GM19397 (cell line): ENCODE results near the gene PDZD7.

Source experiments
- ATAC-seq: cut with Tn5 transposase; IDR thresholded peaks from one replicate; pipeline ENCODE4 v1.9.1; 2021; ENCODE audit warnings: mild to moderate bottlenecking, moderate library complexity; ENCODE audit not compliant: unreplicated experiment

The PDZD7 gene

DNA sequence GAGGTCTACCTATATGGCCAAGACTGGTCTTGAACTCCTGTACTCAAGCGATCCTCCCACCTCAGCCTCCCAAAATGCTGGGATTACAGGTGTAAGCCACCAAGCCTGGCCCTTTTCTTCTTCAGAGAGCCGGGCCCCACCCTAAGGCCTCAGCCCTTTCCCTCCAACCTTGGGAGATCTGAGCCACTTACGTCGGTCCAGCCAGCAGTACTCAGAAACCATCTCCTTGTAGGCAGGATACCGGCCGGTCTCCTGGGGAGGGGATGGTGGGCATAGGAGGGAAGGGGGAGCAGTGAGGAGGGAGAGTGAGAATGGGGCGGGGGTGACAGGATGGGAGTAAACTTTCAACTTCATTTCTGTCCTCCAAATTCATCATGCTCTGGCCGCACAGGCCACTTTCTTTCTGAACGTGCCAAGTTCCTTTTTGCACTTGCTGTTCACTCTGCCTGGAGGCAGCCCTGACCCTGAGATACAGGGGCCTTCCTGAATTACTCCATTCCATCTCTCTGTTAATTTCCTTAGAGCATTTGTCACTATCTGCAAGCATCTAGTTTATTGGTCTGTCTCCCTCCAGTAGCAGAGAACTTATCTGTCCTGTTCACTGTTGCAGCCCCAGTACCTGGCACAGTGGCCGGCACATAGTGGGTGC lies 10.4 kb downstream of the PDZD7 start:
- ATAC-seq, result no peak

DNA sequence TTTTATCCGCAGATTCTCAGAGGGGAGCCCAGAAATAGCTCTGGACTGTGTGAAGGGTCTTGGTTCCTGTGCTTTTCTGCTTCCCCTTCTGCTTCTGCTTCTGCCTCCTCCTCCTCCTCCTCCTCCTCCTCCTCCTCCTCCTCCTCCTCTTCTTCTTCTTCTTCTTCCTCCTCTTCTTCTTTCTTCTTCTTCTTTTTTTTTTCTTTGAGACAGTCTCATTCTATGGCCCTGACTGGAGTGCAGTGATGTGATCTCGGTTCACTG lies 11.6 kb downstream of the PDZD7 start:
- no peak for ATAC-seq

DNA sequence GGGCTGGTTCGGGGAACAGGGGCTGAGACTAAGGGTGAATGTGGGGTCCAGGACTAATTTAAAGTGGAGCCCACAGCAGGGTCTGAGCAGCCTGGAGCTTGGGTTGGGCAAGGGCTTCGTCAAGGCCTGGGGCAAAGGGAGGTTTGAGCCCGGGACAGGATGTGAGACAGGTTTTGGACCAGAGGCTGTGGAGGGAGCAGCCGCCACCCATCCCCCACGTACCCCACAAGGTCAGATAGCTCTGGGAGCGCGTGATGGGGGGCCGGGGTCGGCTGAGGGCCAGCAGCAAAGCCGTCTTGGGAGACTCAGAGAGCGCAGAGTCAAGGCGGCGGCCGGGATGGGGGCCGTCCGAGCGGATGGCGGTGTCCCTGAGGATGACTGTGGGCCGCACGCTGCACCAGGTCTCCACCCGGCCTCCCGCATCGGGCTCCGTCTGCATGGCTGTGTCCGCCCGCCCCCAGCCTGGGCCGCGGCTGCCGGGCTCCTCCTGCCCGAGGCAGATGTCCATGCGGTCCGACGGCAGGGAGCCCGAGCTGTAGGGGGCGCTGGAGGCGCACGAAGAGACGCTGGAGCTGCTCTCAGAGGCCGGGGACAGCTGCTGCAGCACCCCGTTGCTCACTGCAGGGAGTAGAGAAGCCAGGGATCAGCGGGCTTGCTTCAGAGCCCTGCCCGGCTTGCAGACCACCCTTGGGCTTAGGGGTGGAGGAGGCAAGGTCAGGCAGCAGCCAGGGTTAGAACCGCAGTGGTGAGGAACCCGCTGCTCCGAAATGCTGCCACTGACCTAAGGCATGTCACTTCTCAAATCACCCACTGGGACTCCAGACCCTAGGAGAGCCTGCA lies 12.1 kb downstream of the PDZD7 start:
- no peak for ATAC-seq

GRCh38 chr10:101018118-101018599 lies 12.8 kb downstream of the PDZD7 start:
- ATAC-seq, result no peak

DNA sequence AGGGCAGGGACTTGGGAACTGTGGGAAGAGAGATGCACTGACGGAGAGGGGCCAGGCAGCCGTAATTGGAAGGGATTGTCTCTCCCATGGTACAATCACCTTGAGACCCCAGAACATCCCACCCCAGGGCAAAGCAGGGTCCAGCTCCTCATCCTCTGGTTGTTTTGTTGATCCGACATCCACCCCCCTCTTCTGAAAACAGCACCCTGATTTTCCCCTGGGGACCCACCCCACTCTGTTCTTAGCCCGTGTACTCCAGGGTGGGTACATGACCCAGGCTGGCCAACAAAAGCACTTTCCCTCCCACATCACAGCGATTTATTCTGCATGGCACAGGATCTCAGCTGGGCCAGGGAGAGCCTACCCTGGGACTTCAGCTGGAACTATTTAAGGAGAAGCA lies 14.1 kb downstream of the PDZD7 start:
- ATAC-seq, result no peak

DNA sequence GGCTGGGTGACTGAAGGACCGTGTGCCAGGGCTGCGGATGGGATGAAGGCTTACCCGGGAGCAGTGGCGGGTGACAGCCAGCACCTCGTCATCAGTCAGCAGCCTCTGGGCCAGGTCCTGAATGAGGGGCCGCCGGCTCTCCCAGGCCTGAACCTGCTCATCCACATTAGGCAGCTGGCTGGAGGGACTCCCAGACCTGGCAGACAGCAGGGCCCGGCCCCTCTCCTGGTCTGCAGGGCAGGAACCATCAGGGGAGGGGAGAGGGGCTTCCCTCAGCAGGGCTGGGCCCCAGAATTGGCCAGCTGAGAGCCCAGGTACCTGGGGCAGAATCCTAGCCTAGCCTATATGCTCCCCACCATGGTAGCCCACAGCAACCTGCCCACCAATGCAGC lies 15.4 kb downstream of the PDZD7 start:
- no peak for ATAC-seq

- no peak for ATAC-seq
Measured at GRCh38 chr10:101014966-101015581, 15.9 kb downstream of the PDZD7 start.

DNA sequence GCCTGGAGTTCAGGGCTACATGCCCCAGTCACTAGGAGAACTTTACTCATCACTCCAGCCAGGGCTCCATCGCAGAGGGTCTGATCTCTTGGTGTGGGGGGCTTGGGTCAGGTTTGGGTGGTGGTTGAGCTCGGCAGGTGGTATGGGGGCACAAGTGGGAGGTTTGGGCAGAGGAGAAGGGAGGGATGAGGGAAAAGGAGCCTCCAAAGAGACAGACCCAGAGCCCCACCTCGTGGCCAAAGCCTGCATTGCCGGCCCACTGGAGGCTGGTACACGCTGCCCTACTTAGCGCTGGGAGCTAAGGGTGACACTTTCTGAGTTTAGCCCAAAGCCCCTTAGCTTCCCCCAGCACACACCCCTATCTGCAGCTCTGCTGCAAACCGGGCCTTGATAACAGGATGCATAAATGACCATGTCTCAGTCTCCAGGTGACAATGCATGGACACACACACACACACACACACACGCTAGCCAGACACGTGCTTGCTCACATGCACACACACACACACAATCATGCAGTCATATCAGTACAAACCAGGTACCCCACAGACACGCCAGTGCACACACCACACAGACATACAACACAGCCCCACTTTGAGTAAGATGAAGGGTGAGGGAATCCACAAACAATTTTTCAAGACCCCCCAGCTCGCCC lies 16.6 kb downstream of the PDZD7 start:
- ATAC-seq, result no peak

DNA sequence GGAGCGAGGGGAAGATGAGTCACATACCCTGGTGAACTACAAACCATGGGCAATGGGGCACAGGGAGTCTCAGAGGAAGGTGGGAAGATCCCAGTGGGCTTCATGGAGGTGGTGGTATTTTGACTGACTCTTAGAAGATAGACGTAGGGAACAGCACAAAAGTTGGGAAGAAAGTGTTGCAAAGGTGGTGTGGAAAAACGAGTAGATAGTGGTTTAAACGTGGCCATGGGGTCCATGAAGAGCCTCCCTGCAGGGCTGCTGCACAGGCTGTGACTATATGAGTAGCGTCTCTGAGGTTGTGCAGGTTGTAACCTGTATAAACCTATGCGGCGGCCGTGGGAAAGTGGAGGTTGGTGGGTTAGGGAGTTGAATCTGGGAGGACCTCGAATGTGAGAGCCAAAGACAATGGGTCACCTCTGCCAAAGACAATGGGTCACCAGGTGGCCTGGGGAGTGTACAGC lies 17.5 kb downstream of the PDZD7 start:
- no peak for ATAC-seq

GRCh38 chr10:101012525-101013364 lies 18.2 kb downstream of the PDZD7 start:
- ATAC-seq, result peak; percentile 67

DNA sequence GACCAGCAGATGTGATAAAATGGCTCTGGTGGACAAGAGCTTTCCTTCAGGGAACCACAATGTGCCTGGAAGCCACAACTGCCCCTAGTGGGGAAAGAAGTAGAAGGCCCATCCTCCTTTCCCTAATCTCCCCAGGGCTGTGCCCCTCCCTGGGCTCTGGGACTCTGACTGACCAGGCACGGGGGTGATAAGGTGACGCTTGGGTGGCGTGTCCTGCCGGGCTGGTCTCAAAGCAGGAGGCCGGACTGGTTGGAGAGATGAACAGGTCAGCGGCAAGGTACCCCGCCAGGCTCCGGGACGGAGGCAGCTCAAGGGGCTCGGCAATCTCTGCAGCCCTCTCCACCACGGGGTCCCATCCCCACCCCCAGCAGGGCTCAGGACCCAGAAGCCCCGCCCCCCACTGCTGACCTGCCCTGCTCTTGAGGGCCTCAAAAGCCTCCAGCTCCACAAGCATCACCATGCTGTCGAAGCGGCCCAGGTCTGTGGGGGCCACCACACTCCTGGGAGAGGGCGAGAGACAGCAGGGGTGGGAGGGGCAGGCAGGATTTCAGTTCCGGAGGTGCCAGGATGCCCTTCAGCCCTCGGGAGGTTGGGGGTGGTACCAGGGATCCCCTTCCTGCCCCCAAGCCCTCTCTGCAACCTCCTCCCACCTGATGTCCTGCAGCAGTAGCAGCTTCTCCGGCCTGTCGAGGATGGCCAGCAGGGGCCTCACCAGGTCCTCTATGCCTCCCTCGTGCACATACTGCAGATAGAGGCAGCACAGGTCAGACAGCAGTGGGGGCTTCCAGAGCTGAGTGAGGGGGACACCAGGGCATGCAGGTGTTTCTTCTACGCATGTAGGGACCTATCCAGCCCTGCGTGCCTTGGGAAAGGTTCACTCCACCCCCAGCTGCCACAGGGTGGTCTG lies 19.2 kb downstream of the PDZD7 start:
- no peak for ATAC-seq

GRCh38 chr10:101010329-101010728 lies 20.6 kb downstream of the PDZD7 start:
- ATAC-seq, result no peak

- ATAC-seq, result no peak
Measured at GRCh38 chr10:101008823-101009423, 22.0 kb downstream of the PDZD7 start.

GRCh38 chr10:101007915-101008822 lies 22.8 kb downstream of the PDZD7 start:
- no peak for ATAC-seq

GRCh38 chr10:101007099-101007711 lies 23.7 kb downstream of the PDZD7 start:
- no peak for ATAC-seq

- ATAC-seq, result no peak
Measured at GRCh38 chr10:101006593-101007098, 24.3 kb downstream of the PDZD7 start.

DNA sequence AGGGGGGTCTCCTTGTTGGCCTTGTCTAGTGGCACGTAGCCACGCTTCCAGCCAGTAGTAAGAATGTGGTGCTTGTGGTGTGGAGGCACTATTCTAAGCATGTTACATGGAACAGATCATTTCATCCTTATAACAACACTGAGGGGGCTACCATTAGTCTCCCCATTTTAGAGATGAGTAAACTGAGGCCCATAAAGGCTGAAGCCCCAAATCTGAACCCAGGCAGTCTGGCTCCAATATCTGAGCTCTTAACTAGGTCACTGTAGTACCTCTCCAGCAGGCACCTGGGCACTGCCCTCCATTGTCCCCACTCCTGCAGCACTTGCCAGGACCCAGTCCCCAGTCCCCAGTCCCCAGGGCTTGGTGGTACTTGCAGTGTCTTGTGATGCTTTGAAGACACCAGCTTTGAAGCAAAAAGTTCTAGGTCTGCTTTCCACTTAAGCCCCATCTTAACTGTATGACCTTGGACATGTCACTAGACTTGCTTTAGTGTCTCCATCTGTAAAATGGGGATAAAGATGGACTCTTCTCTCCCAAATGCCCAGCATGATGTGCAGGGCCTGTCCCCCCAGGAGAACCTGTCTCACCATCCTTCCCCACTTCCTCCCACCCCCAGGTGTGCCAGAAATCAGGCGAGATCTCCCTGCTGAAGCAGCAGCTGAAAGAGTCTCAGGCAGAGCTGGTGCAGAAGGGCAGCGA lies 24.9 kb downstream of the PDZD7 start:
- no peak for ATAC-seq
